Endothelial cell of umbilical vein (primary cell): Measurements from ENCODE around the gene LNX2. TPM values are rescaled to one million over a fixed set of nuclear protein-coding genes. Genes with fewer than 3 reads are reported as not detected.

Experiments used
- BruUV-seq: library from RNA; stranded (reverse); fragments of 400-500 nt; replicated peaks from 2 replicates; lab custom pipeline; 2021; lab: Mats Ljungman, UMichigan
- CTCF ChIA-PET: fragments of 300-600, 350-600 bp; sonication (Branson Sonifier 250); formaldehyde crosslinking; loops from one replicate; lab custom pipeline; 2021; ENCODE audit warnings: antibody characterized with exemption, inconsistent platforms; lab: Charles Lee
- POLR2A ChIA-PET: fragments of 300-600, 350-600 bp; sonication (Branson Sonifier 250); formaldehyde crosslinking; loops from one replicate; lab custom pipeline; 2021; ENCODE audit warnings: antibody characterized with exemption, inconsistent platforms; lab: Charles Lee
- DNase-seq: peaks from one replicate; pipeline ENCODE4 v3.0.0-alpha.2; 2011; ENCODE audit warnings: low read depth, low spot score
- FAIRE-seq: peaks from 2 replicates; lab custom pipeline; 2011; peaks lifted over from hg19 to GRCh38; lab: Jason Lieb, UNC
- H2AFZ ChIP-seq: 2 replicates; pipeline ENCODE4 v1.6.0; 2012; ENCODE audit warnings: low read depth, low read length, control low read depth, inconsistent platforms
- H3K27ac ChIP-seq: 2 replicates; pipeline ENCODE4 v1.5.1; 2011; ENCODE audit warnings: low read depth, mild to moderate bottlenecking, control low read depth, low read length, moderate library complexity; ENCODE audit not compliant: insufficient read depth
- H3K27me3 ChIP-seq, 2 experiments: 2 replicates each; pipeline versions ENCODE4 v1.6.0 to v1.6.1; 2011; ENCODE audit warnings: low read length in 2 of 2, mixed read lengths in 1 of 2; ENCODE audit not compliant: control insufficient read depth in 2 of 2, insufficient read depth in 2 of 2
- H3K36me3 ChIP-seq, 2 experiments: 2 replicates in 1 of 2; 3 replicates in 1 of 2; pipeline ENCODE4 v1.5.1; 2011; ENCODE audit warnings: low read length in 2 of 2, mild to moderate bottlenecking in 1 of 2, moderate library complexity in 1 of 2; ENCODE audit not compliant: control insufficient read depth in 2 of 2, insufficient read depth in 2 of 2; ENCODE audit errors: extremely low read depth in 1 of 2
- H3K4me1 ChIP-seq: 3 replicates; pipeline ENCODE4 v1.5.1; 2011; ENCODE audit warnings: mild to moderate bottlenecking, low read length; ENCODE audit not compliant: control insufficient read depth, insufficient read depth; ENCODE audit errors: extremely low read depth
- H3K4me2 ChIP-seq: 2 replicates; pipeline ENCODE4 v1.6.1; 2011; ENCODE audit warnings: low read length, control low read depth, mixed read lengths; ENCODE audit not compliant: insufficient read depth
- H3K4me3 ChIP-seq, 3 experiments: fragments of 200-600 bp in 1 of 3; sonication (generic), shearing (Covaris generic) in 1 of 3; replicated peaks in 1 of 3; 2 replicates each; pipeline ENCODE4 v1.5.1; 2011 to 2016; ENCODE audit warnings: control low read depth in 3 of 3, low read length in 3 of 3, mild to moderate bottlenecking in 2 of 3, inconsistent platforms in 1 of 3, low read depth in 1 of 3, moderate library complexity in 1 of 3; ENCODE audit not compliant: insufficient read depth in 1 of 3
- H3K79me2 ChIP-seq: 2 replicates; pipeline ENCODE4 v1.6.0; 2012; ENCODE audit warnings: low read length, inconsistent platforms; ENCODE audit not compliant: control insufficient read depth, insufficient read depth
- H3K9ac ChIP-seq: replicated peaks from 2 replicates; pipeline ENCODE3; 2011; ENCODE audit warnings: low read length, control low read depth; ENCODE audit not compliant: insufficient read depth; ENCODE audit errors: extremely low read depth
- H3K9me1 ChIP-seq: replicated peaks from 3 replicates; pipeline ENCODE4 v1.6.0; 2011; ENCODE audit warnings: mild to moderate bottlenecking, low read length; ENCODE audit not compliant: control insufficient read depth, insufficient read depth; ENCODE audit errors: extremely low read depth
- H3K9me3 ChIP-seq: replicated peaks from 2 replicates; pipeline ENCODE4 v1.5.1; 2012; ENCODE audit warnings: low read length, inconsistent platforms; ENCODE audit not compliant: control insufficient read depth, insufficient read depth
- H4K20me1 ChIP-seq: replicated peaks from 2 replicates; pipeline ENCODE3; 2011; ENCODE audit warnings: mild to moderate bottlenecking, low read length; ENCODE audit not compliant: control insufficient read depth, insufficient read depth; ENCODE audit errors: extremely low read depth
- CTCF ChIP-seq, 2 donors: IDR thresholded peaks; 1 replicate in 1 of 2; 2 replicates in 1 of 2; pipeline ENCODE4 v1.5.1; 2011; ENCODE audit warnings: low read length in 2 of 2, mild to moderate bottlenecking in 2 of 2, moderate library complexity in 2 of 2, control low read depth in 1 of 2, inconsistent platforms in 1 of 2, low read depth in 1 of 2; ENCODE audit not compliant: insufficient read depth in 1 of 2; ENCODE audit errors: extremely low read depth in 1 of 2
- FOS ChIP-seq: IDR thresholded peaks from 2 replicates; pipeline ENCODE4 v1.6.1; 2011; ENCODE audit warnings: mild to moderate bottlenecking, low read length, moderate library complexity, borderline replicate concordance; ENCODE audit not compliant: insufficient read depth
- GATA2 ChIP-seq: IDR thresholded peaks from 2 replicates; pipeline ENCODE4 v1.7.0; 2011; ENCODE audit warnings: low read depth, mild to moderate bottlenecking, moderate library complexity, mixed read lengths, low read length; ENCODE audit not compliant: insufficient read length, insufficient read depth
- JUN ChIP-seq: IDR thresholded peaks from 2 replicates; pipeline ENCODE4 v1.6.1; 2011; ENCODE audit warnings: borderline replicate concordance, low read depth; ENCODE audit not compliant: insufficient read length, insufficient read depth
- MYC ChIP-seq: IDR thresholded peaks from one replicate; pipeline ENCODE4 v1.6.1; 2011; ENCODE audit warnings: mild to moderate bottlenecking, low read depth, low read length
- POLR2A ChIP-seq: IDR thresholded peaks from 2 replicates; pipeline ENCODE4 v1.6.1; 2012; ENCODE audit warnings: low read depth, mild to moderate bottlenecking, control low read depth, low read length
- POLR2AphosphoS5 ChIP-seq: IDR thresholded peaks from 2 replicates; pipeline ENCODE4 v1.6.1; 2012; ENCODE audit warnings: low read depth, mild to moderate bottlenecking, control low read depth, low read length, moderate library complexity; ENCODE audit not compliant: insufficient read depth
- dilution Hi-C: fragments of 300-500 bp; cut with MboI; formaldehyde crosslinking; loops from one replicate; pipeline ENCODE4 v1.15.0; 2019; ENCODE audit warnings: low sequenced_read_pairs; ENCODE audit not compliant: extremely low pct_ligation_motif_present
- intact Hi-C: fragments of 100-400 bp; cut with micrococcal nuclease; formaldehyde crosslinking; loops from one replicate; pipeline ENCODE4 v1.10.0; 2022
- polyA plus RNA-seq, 4 experiments: library from polyadenylated mRNA; depleted of rRNA in 3 of 4; stranded (reverse) in 3 of 4; unstranded in 1 of 4; fragments of >200 nt; gene quantifications; 2 replicates each; pipeline versions ENCODE4 v1.2.1 to v1.2.3, GENCODE V29; 2011 to 2012; ENCODE audit warnings: missing spikeins in 1 of 4
- total RNA-seq: library from RNA; stranded (reverse); gene quantifications from 2 replicates; pipeline ENCODE4 v1.2.3, GENCODE V29; 2021

LNX2 gene
- total and polyA plus RNA-seq, 2 donors (not counting 3 experiments of a cell fraction or from before 2014, with no cell fraction given) = 7.0 to 9.1 TPM

GRCh38 chr13:27574661-27575060 is 45.7 kb downstream of the LNX2 start:
- FAIRE-seq = no peak
- BruUV-seq = no TSS peak
- H3K4me2 ChIP-seq = no peak overlapping the region
- no peaks in the 10 kb centered on the region for H3K9me3 ChIP-seq
- H3K36me3 ChIP-seq = no peaks in the 10 kb centered on the region
- ChIA-PET CTCF (interaction anchor here (2.1 to 3.5 kb wide), 2 partner anchors 23 to 46 kb away, joined by 8 to 17 read pairs; partner anchors contain the start of gene LNX2), POLR2A (no interaction called here)
- no peak for DNase-seq
- H3K27ac ChIP-seq = no peak overlapping the region
- H3K79me2 ChIP-seq = peaks cover 7% of the 10 kb centered on the region
- no peaks in the 10 kb centered on the region for H3K9me1 ChIP-seq
- H3K9ac ChIP-seq = no peak overlapping the region
- no peak overlapping the region for H2AFZ ChIP-seq
- H3K4me1 ChIP-seq = peaks cover 34% of the 10 kb centered on the region
- H3K4me3 ChIP-seq = no peak overlapping the region
- no peaks in the 10 kb centered on the region for H4K20me1 ChIP-seq
- no peaks in the 10 kb centered on the region for H3K27me3 ChIP-seq
- intact Hi-C loops = no loop called here
- no peak for TF ChIP-seq FOS
- no peak for TF ChIP-seq GATA2
- TF ChIP-seq POLR2A = no peak
- no peak for TF ChIP-seq CTCF (IDR thresholded peaks at IDR 0.05; ENCODE audit: extremely low read depth in 1 of 2, insufficient read depth in 1 of 2, low read depth in 1 of 2, low read length in 2 of 2)
- no peak for TF ChIP-seq POLR2AphosphoS5
- no peak for TF ChIP-seq MYC
- no peak for TF ChIP-seq JUN
- dilution Hi-C loops = no loop called here
